Measurements from ENCODE around the gene PANX3.
"Not testable (repeated sequence)": the region's sequence is repeated elsewhere in the genome, so short reads cannot be mapped to it uniquely, and the experiment has no call there.

Gene PANX3

GRCh38 chr11:124611064-124611463 lies at the start of gene PANX3:
PANX3 (plus strand) TSS chr11:124611428; CDS start chr11:124611557, 129 bp downstream.
- no peak for DNase-seq

DNA sequence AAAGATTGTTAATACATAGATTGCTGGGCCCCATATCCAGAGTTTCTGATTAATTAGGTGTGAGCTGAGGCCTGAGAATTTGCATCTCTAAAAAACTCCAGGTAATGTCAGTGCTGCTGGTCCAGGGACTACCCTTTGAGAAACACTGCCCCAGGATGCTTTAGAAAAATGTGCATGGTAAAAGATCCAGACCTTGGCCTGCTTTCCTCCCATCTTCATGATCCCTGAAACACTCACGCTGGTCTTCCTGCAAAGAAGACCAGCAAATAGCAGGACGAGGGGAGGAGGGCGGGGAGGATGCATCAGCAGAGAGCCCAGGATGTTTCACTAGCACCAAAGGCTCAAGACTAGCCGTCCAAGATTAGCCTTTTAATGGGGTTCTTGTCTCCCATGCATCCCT lies 41.5 kb upstream of the PANX3 start, which contains the start of gene OR8A1:
Gene OR8A1, plus strand, starts transcription at position 301 of the 400 bp plus-strand sequence. CDS start 123 bp downstream, outside the sequence.
- no peak for DNase-seq

GRCh38 chr11:124570160-124570559 lies 41.1 kb upstream of the PANX3 start:
- DNase-seq = no peak

GRCh38 chr11:124577716-124578427 lies 33.4 kb upstream of the PANX3 start:
- DNase-seq = no peak

GRCh38 chr11:124578761-124579160 lies 32.5 kb upstream of the PANX3 start:
- no peak for DNase-seq

GRCh38 chr11:124581817-124582216 lies 29.4 kb upstream of the PANX3 start:
- DNase-seq = no peak

- DNase-seq = no peak
Measured at GRCh38 chr11:124582565-124582964, 28.7 kb upstream of the PANX3 start.

- DNase-seq = no peak
Measured at GRCh38 chr11:124583781-124584180, 27.4 kb upstream of the PANX3 start.

DNA sequence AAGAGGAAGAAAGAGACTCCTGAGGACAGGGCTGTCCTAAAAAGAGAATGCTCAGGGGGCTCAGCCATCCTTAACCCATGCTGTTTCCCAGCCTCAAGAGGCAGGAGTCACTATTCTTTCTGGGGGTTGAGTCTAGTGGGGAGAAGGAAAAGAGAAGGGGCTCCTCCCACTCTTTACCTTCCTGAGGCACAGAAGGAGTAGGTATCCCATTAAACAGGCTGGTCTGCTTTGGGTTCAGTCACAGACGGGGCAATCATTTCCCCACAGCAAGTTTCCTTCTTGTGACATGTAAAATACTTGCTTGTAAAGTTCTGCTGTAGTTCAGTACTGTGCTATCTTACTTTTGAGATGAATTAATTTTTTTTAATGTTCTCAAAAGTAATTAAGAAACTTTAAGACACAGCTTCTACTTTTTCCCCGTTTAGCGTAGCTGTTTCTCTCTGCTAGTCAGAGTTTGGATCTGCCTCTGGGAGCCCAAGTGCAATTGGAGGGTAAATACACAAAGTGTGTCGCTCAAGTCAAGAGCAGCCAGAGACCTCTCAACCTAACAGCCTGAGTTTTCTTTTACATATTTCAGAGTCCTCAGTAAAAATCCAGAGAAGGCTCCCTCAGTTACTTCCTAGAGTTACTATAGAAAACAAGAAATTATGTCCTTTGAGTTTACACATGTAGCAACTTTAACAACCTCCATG lies 26.4 kb upstream of the PANX3 start:
- no peak for DNase-seq

DNA sequence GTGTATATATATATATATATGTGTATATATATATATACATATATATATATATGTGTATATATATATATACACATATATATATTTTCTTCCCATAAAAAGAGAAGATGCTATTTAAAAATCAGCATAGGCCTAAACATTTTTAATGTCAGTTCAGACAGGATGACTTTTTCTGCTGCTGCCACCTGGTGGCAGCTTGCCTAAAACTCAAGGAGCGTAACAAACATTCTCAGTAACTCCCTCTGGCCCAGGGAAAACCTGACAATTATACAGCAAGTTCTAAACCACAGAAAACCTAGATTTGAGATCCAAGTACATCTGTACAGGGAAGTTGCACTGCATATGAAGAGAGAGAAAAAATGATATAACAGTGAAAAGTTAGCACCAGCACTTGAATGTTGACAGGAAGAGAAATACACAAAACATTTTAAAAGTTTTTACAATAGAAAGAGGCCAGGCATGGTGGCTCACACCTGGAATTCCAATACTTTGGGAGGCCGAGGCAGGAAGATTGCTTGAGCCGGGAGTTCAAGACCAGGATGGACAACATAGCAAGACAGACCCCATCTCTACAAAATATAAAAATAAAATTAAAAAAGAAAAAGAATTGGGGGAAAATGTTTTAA lies 24.9 kb upstream of the PANX3 start:
- DNase-seq = peak; percentile 57

DNA sequence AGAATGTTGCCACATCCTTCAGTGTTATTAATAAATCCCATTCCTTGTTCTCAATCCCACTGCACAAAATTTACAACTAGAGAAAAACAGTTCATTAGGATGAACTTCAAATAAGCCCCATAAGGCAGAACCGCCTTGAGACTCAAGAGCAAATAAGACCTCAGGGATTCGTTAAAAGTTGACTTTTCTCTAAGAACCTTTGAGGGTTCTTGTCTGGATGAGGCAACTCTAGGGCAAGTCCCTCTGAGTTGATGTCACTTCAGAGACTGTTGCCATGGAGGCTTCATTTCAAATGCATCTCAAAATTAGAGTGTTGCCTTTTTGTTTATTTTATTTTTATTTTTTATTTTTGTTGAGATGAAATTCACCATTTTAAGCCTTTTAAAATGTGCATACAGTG lies 19.8 kb upstream of the PANX3 start:
- DNase-seq = no peak

DNA sequence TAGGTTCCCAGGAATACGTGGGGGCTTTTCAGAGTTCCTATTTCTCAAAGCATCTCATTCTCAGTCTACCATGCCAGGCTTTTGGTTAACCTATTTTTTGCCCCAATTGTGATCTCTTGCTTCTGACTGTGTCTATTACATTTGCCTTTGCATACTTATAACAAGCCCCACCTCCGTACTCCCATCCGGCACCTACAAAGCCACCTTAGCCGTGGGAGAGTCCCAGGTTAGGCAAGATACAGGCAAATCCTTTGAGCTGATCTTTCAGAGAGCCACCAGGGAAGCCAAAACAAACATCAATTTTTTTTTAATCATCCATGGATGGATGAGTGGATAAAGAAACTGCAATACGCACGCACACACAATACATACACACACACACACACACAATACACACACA lies 18.6 kb upstream of the PANX3 start:
- DNase-seq = no peak

GRCh38 chr11:124595302-124595701 lies 15.9 kb upstream of the PANX3 start:
- no peak for DNase-seq

- no peak for DNase-seq
Measured at GRCh38 chr11:124597626-124598025, 13.6 kb upstream of the PANX3 start.

- DNase-seq = no peak
Measured at GRCh38 chr11:124600621-124601320, 10.5 kb upstream of the PANX3 start.

DNA sequence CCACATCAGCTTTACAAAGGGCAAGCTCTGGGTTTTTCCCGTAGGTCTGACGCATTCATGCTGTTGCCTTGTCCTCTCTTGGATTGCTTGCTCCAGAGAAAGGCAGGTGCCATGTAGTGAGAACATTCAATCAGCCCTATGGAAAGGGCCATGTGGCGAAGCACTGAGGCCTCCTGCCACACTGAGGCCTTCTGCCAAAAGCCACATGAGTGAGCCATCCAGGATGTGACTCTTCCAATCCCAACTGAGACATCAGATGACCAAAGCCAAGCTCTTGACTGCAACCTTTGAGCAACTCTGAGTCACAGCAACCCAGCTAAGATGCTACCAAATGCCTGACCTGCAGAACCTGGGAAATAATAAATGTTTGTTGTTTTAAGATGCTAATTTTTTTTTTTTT lies 9.0 kb upstream of the PANX3 start:
- DNase-seq = no peak

DNA sequence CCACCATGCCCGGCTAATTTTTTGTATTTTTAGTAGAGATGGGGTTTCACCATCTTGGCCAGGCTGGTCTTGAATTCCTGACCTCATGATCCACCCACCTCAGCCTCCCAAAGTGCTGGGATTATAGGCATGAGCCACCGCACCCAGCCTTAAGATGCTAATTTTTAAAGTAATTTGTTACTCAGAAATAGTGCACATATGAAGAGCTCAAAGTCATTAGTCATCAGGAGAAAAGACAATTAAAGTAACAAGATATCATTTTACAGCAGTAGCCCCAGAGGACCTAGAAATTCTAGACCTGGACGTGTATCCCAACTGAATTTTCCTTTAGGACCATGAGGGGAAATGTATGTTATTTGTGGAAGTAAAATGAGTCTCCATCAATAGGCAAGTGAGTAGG lies 8.5 kb upstream of the PANX3 start:
- DNase-seq = not testable (repeated sequence)

DNA sequence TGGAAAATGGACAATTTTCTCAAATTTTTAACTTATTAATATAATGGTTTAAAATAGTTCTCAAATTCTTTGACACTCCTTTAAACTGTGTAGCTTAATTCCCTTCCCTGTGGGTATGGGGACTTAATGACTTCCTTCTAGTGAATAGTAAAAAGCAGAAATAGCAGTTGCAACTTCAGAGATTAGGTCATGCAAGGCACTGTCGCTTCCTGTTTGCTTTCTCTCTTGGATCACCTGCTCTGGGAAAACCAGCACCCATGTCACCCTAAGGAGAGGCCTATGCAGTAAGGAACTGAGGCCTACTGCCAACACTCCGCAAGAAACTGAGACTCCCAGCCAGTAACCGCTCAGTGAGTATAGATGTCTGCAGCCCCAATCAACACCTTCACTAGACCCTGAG lies 5.5 kb upstream of the PANX3 start:
- DNase-seq = no peak

DNA sequence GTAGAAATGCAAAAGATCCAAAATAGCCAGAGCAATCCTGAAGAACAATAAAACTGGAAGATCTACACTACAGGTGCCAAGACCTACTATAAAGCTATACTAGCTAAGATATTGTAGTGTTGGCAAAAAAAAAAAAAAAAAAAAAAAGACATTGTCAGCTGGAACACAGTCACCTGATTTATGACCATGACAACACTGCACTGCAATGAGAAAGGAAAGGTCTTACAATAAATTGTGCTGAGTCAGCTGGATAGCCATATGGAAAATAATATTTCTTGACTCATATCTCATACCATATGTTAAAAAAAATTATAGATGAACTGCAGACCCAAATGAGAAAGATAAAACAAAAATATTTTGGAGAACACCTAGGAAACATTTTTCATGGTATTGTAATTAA lies 3.1 kb upstream of the PANX3 start:
- DNase-seq = no peak

- DNase-seq = no peak
Measured at GRCh38 chr11:124610295-124610694, 933 bp upstream of the PANX3 start.

DNA sequence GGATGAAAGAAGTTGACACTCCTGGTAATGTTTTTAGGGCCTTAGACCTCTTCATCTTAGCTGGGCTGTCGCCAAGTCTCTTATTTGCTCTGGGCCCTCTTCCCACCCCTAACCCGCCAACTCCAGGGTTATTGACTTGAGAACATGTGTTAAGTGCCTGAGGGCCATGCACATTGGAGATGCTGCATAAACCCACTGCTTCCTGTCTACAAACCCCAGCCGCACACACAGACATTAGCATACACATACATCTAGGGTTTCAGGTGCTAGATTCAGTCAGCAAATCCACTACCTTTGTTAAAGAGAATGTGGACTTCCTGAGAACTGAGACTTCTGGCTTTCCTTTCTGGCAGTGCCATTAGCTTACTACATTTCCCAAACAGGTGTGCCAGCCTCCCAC lies 817 bp downstream of the PANX3 start:
- peak; percentile 9 for DNase-seq

GRCh38 chr11:124612567-124613246 lies 1.5 kb downstream of the PANX3 start:
- DNase-seq = no peak

- no peak for DNase-seq
Measured at GRCh38 chr11:124618863-124619262, 7.6 kb downstream of the PANX3 start.
